NCI-H128 (cell line): ENCODE results near the gene LPCAT2.

Experiments used
- DNase-seq: peaks from one replicate; lab custom pipeline; 2025; ENCODE audit not compliant: unreplicated experiment; lab: John Stamatoyannopoulos, UW

The LPCAT2 gene

GRCh38 chr16:55480228-55480655 lies 28.6 kb upstream of the LPCAT2 start:
- DNase-seq: no peak

GRCh38 chr16:55481023-55481422 lies 27.8 kb upstream of the LPCAT2 start:
- DNase-seq: no peak

- no peak for DNase-seq
These were observed 26.8 kb upstream of the LPCAT2 start for GRCh38 chr16:55482056-55482455.

- no peak for DNase-seq
These were observed 21.6 kb upstream of the LPCAT2 start for GRCh38 chr16:55487048-55487803.

- no peak for DNase-seq
These were observed 20.6 kb upstream of the LPCAT2 start for GRCh38 chr16:55488306-55488705.

- DNase-seq: no peak
These were observed 19.5 kb upstream of the LPCAT2 start for GRCh38 chr16:55489119-55489955.

- no peak for DNase-seq
These were observed 19.0 kb upstream of the LPCAT2 start for GRCh38 chr16:55489956-55490265.

GRCh38 chr16:55490301-55490700 lies 18.6 kb upstream of the LPCAT2 start:
- DNase-seq: no peak

- DNase-seq: no peak
These were observed 17.2 kb upstream of the LPCAT2 start for GRCh38 chr16:55491691-55492090.

GRCh38 chr16:55492756-55493380 lies 16.0 kb upstream of the LPCAT2 start:
- no peak for DNase-seq

- no peak for DNase-seq
These were observed 13.9 kb upstream of the LPCAT2 start for GRCh38 chr16:55494994-55495421.

GRCh38 chr16:55495616-55496289 lies 13.1 kb upstream of the LPCAT2 start:
- no peak for DNase-seq

- DNase-seq: no peak
These were observed 12.2 kb upstream of the LPCAT2 start for GRCh38 chr16:55496509-55497145.

- no peak for DNase-seq
These were observed 11.3 kb upstream of the LPCAT2 start for GRCh38 chr16:55497558-55497957.

GRCh38 chr16:55498101-55498500 lies 10.8 kb upstream of the LPCAT2 start:
- DNase-seq: no peak

GRCh38 chr16:55499281-55499680 lies 9.6 kb upstream of the LPCAT2 start:
- DNase-seq: no peak

GRCh38 chr16:55499951-55500529 lies 8.8 kb upstream of the LPCAT2 start:
- DNase-seq: no peak

- DNase-seq: no peak
These were observed 8.3 kb upstream of the LPCAT2 start for GRCh38 chr16:55500530-55501011.

GRCh38 chr16:55501549-55502322 lies 7.1 kb upstream of the LPCAT2 start:
- no peak for DNase-seq
